Activated B cell treated with CpG ODN at 0.5 μM for 24 hours (primary cell): ENCODE data around the gene DPRX. TPM values are rescaled to one million over a fixed set of nuclear protein-coding genes. Genes with fewer than 3 reads are reported as not detected.

ENCODE experiments used
- ATAC-seq: fragments of 200-7000 bp; cut with Tn5 transposase; one replicate; pipeline ENCODE4 v1.10.0; 2021; ENCODE audit warnings: low read depth, mild to moderate bottlenecking, moderate library complexity
- CTCF ChIA-PET: fragments of 350-600 bp; sonication (Branson Sonifier 250); formaldehyde crosslinking; loops from one replicate; lab custom pipeline; 2021; ENCODE audit warnings: antibody characterized with exemption; lab: Charles Lee
- POLR2A ChIA-PET: fragments of 350-600 bp; sonication (Branson Sonifier 250); formaldehyde crosslinking; loops from one replicate; lab custom pipeline; 2021; ENCODE audit warnings: antibody characterized with exemption; lab: Charles Lee
- DNase-seq: peaks from one replicate; pipeline ENCODE4 v3.0.0; 2022
- H3K27ac Mint-ChIP-seq: one replicate; pipeline ENCODE4 v1.8.0; 2020; ENCODE audit warnings: mixed read lengths
- H3K27me3 Mint-ChIP-seq: one replicate; pipeline ENCODE4 v1.8.0; 2021; ENCODE audit warnings: mixed read lengths
- H3K36me3 Mint-ChIP-seq: one replicate; pipeline ENCODE4 v1.8.0; 2021; ENCODE audit warnings: low read depth, mixed read lengths
- H3K4me1 Mint-ChIP-seq: one replicate; pipeline ENCODE4 v1.8.0; 2021; ENCODE audit warnings: mixed read lengths
- H3K4me3 Mint-ChIP-seq: one replicate; pipeline ENCODE4 v1.8.0; 2020; ENCODE audit warnings: mild to moderate bottlenecking, mixed read lengths
- H3K9me3 Mint-ChIP-seq: one replicate; pipeline ENCODE4 v1.8.0; 2020; ENCODE audit warnings: mixed read lengths
- intact Hi-C: fragments of 100-400 bp; cut with micrococcal nuclease; formaldehyde crosslinking; loops from one replicate; pipeline ENCODE4 v1.15.1; 2024
- total RNA-seq: library from RNA; stranded (reverse); gene quantifications from 2 replicates; pipeline ENCODE4 v1.2.3, GENCODE V29; 2022
- TF ChIP-seq, protein P1 (sequence below): fragments of 200-600 bp; IDR thresholded peaks from one replicate; pipeline ENCODE4 v1.8.0; 2022; ENCODE audit warnings: antibody characterized with exemption, mild to moderate bottlenecking

The DPRX gene
- total RNA-seq, 1 donor from 2014 or later, result not detected

DNA sequence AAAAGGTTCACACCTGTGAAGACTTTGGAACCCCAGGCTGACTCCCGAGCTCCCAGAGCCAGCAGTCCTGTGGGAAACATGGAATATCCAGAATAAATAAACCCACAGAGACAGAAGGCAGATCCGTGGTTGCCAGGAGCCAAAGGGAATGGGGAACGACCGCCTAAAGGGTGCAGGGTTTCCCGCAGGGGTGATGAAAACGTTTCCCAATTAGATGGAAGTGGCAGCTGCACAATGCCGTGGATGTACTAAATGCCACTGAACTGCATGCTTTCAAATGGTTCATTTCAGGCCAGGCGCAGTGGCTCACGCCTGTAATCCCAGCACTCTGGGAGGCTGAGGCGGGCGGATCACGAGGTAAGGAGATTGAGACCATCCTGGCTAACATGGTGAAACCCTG is 23.4 kb upstream of the DPRX start:
- ATAC-seq (no peak), DNase-seq (no peak)
- intact Hi-C loops, result no loop called here
- Mint-ChIP-seq H3K36me3 (no peaks in the 10 kb centered on the region), H3K4me3 (no peak overlapping the region), H3K27ac (no peak overlapping the region), H3K9me3 (no peaks in the 10 kb centered on the region), H3K4me1 (no peaks in the 10 kb centered on the region), H3K27me3 (no peaks in the 10 kb centered on the region)
- CTCF ChIA-PET, result no interaction called here
- POLR2A ChIA-PET, result no interaction called here
- TF ChIP-seq, protein P1, sequence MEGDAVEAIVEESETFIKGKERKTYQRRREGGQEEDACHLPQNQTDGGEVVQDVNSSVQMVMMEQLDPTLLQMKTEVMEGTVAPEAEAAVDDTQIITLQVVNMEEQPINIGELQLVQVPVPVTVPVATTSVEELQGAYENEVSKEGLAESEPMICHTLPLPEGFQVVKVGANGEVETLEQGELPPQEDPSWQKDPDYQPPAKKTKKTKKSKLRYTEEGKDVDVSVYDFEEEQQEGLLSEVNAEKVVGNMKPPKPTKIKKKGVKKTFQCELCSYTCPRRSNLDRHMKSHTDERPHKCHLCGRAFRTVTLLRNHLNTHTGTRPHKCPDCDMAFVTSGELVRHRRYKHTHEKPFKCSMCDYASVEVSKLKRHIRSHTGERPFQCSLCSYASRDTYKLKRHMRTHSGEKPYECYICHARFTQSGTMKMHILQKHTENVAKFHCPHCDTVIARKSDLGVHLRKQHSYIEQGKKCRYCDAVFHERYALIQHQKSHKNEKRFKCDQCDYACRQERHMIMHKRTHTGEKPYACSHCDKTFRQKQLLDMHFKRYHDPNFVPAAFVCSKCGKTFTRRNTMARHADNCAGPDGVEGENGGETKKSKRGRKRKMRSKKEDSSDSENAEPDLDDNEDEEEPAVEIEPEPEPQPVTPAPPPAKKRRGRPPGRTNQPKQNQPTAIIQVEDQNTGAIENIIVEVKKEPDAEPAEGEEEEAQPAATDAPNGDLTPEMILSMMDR, result no peak

DNA sequence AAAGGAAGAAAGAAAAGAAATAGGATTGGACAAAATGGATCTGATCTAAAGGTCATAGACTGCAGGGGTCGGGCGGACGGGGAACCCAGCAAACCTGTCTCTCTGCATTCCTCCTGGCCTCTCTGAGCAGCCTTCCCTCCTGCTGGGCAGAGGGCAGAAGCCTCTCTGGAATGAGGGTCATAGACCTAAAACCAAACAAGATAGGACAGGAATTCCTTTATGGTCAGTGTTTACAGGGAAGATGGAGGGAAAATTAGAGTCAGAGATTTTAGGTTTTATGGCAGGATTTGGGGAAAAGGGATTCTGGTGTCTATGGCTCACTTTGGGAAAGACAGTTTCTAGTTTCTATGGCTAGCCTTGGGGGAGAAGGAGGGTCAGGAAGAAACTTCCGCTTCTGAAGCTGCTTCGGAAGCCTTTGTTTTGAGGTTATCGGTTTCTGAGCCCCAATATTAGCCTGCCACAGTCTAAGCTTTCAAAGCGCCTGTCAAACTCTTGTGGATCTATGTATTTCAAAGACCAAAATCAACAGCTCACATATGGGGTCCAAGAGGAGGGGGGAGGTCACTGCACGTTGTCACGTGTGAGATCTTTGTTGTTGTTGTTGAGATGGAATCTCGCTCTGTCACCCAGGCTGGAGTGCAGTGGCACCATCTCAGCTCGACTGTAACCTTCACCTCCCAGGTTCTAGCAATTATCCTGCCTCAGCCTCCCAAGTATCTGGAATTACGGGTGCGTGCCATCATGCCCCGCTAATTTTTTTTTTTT is 18.9 kb upstream of the DPRX start:
- CTCF ChIA-PET, result no interaction called here
- Mint-ChIP-seq H3K9me3 (peaks cover 4% of the 10 kb centered on the region), H3K4me1 (no peaks in the 10 kb centered on the region), H3K27ac (no peak overlapping the region), H3K4me3 (no peak overlapping the region), H3K27me3 (no peaks in the 10 kb centered on the region), H3K36me3 (no peaks in the 10 kb centered on the region)
- no peak for DNase-seq
- TF ChIP-seq, protein P1, result no peak
- POLR2A ChIA-PET, result no interaction called here
- intact Hi-C loops, result no loop called here
- no peak for ATAC-seq

DNA sequence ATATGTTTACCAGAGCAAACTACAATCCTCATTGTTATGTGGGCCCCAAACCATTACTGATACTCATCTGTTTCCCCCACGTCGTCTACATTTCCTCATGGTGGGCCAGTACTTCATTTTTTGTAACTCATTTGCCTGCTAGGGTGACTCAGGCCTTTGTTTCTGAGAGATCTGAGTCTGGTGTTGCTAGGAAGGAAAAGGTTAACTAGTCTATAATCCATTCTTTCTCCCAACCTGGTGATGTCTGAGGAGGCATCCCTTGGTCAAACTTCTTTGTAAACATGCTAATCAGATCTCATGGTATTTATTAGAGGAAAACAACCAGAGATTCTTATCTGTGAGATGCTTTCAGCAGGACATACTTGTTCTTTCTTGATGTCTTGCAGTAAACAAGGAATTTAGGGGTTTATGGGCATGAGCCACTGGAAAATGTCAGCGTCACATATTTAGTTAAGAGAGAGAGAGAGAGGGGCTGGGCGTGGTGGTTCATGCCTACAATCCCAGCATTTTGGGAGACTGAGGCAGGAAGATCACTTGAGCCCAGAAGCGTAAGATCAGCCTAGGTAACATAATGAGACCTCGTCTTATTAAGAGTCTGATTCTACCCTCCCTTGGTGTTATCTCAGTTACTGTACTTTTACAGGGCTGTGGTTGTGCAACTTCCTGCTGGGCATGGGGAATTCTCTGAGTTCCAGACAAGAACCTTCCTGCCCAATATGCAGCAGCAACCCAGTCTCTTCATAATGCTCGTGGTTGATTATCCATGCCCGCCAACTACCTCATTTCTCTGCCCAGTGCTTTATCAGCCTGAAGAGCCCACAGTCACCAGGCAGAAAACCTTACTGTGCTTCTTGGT is 9.7 kb upstream of the DPRX start:
- no peaks in the 10 kb centered on the region for H3K4me1 Mint-ChIP-seq
- no peaks in the 10 kb centered on the region for H3K9me3 Mint-ChIP-seq
- CTCF ChIA-PET, result no interaction called here
- no peak for ATAC-seq
- no peak for DNase-seq
- no peaks in the 10 kb centered on the region for H3K27me3 Mint-ChIP-seq
- POLR2A ChIA-PET, result no interaction called here
- H3K36me3 Mint-ChIP-seq, result no peaks in the 10 kb centered on the region
- TF ChIP-seq, protein P1, result no peak
- no peak overlapping the region for H3K27ac Mint-ChIP-seq
- no peak overlapping the region for H3K4me3 Mint-ChIP-seq
- intact Hi-C loops, result no loop called here

DNA sequence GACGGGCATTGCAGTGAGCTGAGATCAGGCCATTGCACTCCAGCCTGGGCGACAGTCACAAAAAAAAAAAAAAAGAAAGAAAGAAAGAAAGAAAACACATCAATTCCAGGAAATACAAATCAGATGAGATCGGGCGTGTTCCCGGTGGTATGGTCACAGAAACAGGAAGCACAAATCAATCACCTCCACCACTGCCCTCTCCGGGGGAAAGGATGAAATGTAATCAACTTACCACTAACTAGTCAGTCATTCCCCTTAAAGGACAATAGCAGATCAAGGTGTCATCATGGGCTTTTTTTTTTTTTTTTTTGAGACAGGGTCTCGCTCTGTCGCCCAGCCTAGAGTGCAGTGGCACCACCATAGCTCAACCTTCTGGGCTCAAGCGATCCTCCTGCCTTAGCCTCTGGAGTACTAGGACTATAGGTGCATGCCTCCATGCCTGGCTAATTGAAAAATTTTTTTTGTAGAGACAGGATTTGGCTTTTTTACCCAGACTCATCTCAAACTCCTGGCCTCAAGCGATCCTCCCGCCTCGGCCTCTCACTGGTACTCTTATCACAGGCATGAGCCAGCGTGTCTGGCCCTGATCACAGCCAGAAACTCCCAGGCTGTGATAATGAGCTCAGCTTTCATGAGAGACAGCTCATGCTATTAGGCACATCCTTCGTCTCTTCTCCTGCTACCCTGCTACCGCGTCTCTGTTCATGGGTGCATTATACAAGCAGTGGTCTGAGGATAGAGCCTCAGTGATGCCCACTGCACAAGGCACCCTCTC is 6.8 kb upstream of the DPRX start:
- H3K4me3 Mint-ChIP-seq, result no peak overlapping the region
- no peaks in the 10 kb centered on the region for H3K4me1 Mint-ChIP-seq
- no peak overlapping the region for H3K27ac Mint-ChIP-seq
- H3K36me3 Mint-ChIP-seq, result no peaks in the 10 kb centered on the region
- ChIA-PET CTCF (no interaction called here), POLR2A (no interaction called here)
- TF ChIP-seq, protein P1, result no peak
- intact Hi-C loops, result no loop called here
- no peaks in the 10 kb centered on the region for H3K9me3 Mint-ChIP-seq
- DNase-seq (no peak), ATAC-seq (no peak)
- no peaks in the 10 kb centered on the region for H3K27me3 Mint-ChIP-seq

DNA sequence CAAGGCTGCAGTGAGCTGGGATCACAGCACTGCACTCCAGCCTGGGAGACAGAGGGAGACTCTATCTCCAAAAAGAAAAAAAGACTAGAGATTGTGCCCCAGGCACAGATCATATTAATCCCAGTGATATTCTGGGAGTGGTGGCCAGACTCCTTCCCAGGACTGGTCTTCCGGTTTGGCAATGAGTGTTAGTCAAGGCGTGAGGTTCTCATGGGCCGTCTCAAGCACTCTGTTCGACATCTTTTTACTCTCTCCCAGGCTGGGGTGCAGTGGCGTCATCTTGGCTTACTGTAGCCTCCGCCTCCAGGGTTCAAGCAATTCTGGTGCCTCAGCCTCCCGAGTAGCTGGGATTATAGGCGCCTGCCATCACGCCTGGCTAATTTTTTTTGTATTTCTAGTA is 5.3 kb upstream of the DPRX start:
- POLR2A ChIA-PET, result no interaction called here
- DNase-seq (no peak), ATAC-seq (no peak)
- H3K27me3 Mint-ChIP-seq, result no peaks in the 10 kb centered on the region
- H3K36me3 Mint-ChIP-seq, result no peaks in the 10 kb centered on the region
- intact Hi-C loops, result no loop called here
- CTCF ChIA-PET, result no interaction called here
- TF ChIP-seq, protein P1, result no peak
- H3K27ac Mint-ChIP-seq, result no peak overlapping the region
- H3K9me3 Mint-ChIP-seq, result no peaks in the 10 kb centered on the region
- no peaks in the 10 kb centered on the region for H3K4me1 Mint-ChIP-seq
- H3K4me3 Mint-ChIP-seq, result no peak overlapping the region
